Fibroblast of skin of left quadriceps (primary cell): ENCODE results near the gene SLC28A2.
"Not testable (repeated sequence)": the region's sequence is repeated elsewhere in the genome, so short reads cannot be mapped to it uniquely, and the experiment has no call there.

Source experiments
- DNase-seq, 2 experiments: peaks; one replicate each; pipeline ENCODE4 v3.0.0-alpha.2; 2013; ENCODE audit warnings: low read depth in 2 of 2

The SLC28A2 gene

GRCh38 chr15:45259796-45260195 is 7.8 kb downstream of the SLC28A2 start:
- DNase-seq = no peak

- no peak for DNase-seq
These were observed 10.9 kb downstream of the SLC28A2 start for GRCh38 chr15:45262906-45263461.

GRCh38 chr15:45263854-45264253 is 11.8 kb downstream of the SLC28A2 start:
- no peak for DNase-seq

- DNase-seq = no peak
These were observed 13.5 kb downstream of the SLC28A2 start for GRCh38 chr15:45265506-45265905.

GRCh38 chr15:45268135-45268534 is 16.1 kb downstream of the SLC28A2 start:
- DNase-seq = no peak

- DNase-seq = no peak
These were observed 22.8 kb downstream of the SLC28A2 start for GRCh38 chr15:45274636-45275380.

- peak in 1 of 2 experiments; percentile 7 for DNase-seq
These were observed 24.8 kb downstream of the SLC28A2 start for GRCh38 chr15:45276831-45277230.

- DNase-seq = peak; percentile 93
These were observed 27.1 kb downstream of the SLC28A2 start for GRCh38 chr15:45279024-45279698.

- DNase-seq = no peak
These were observed 33.4 kb downstream of the SLC28A2 start for GRCh38 chr15:45285413-45285812.

- no peak for DNase-seq
These were observed 35.4 kb downstream of the SLC28A2 start for GRCh38 chr15:45287390-45287956.

- DNase-seq = no peak
These were observed 36.9 kb downstream of the SLC28A2 start for GRCh38 chr15:45288947-45289346.

GRCh38 chr15:45291822-45292582 is 40.0 kb downstream of the SLC28A2 start:
- DNase-seq = no peak

GRCh38 chr15:45293326-45293725 is 41.3 kb downstream of the SLC28A2 start:
- not testable (repeated sequence) for DNase-seq

GRCh38 chr15:45298964-45299378 is 46.9 kb downstream of the SLC28A2 start:
- not testable (repeated sequence) for DNase-seq

- no peak for DNase-seq
These were observed 52.7 kb downstream of the SLC28A2 start for GRCh38 chr15:45304711-45305110.

GRCh38 chr15:45306105-45306504 is 54.1 kb downstream of the SLC28A2 start:
- DNase-seq = no peak

GRCh38 chr15:45307230-45307924 is 55.3 kb downstream of the SLC28A2 start:
- DNase-seq = peak; percentile 29 to 32

- not testable (repeated sequence) for DNase-seq
These were observed 62.1 kb downstream of the SLC28A2 start for GRCh38 chr15:45314117-45314516.

GRCh38 chr15:45314960-45315359 is 62.9 kb downstream of the SLC28A2 start:
- no peak for DNase-seq

GRCh38 chr15:45319472-45320214 is 67.6 kb downstream of the SLC28A2 start:
- DNase-seq = no peak
